COR-L47 (cell line): ENCODE data around the gene LARP4.
"Not testable (repeated sequence)": the region's sequence is repeated elsewhere in the genome, so short reads cannot be mapped to it uniquely, and the experiment has no call there.

Source experiments
- DNase-seq: peaks from one replicate; lab custom pipeline; 2025; lab: John Stamatoyannopoulos, UW

LARP4 gene

GRCh38 chr12:50401500-50402081 lies 906 bp downstream of the LARP4 start:
- no peak for DNase-seq

GRCh38 chr12:50402264-50403000 lies 1.7 kb downstream of the LARP4 start:
- no peak for DNase-seq

GRCh38 chr12:50403001-50403440 lies 2.3 kb downstream of the LARP4 start:
- no peak for DNase-seq

- no peak for DNase-seq
These were observed 3.6 kb downstream of the LARP4 start for GRCh38 chr12:50404307-50404706.

- no peak for DNase-seq
These were observed 10.5 kb downstream of the LARP4 start for GRCh38 chr12:50411051-50411660.

GRCh38 chr12:50415899-50416479 lies 15.3 kb downstream of the LARP4 start:
- no peak for DNase-seq

- DNase-seq = no peak
These were observed 18.6 kb downstream of the LARP4 start for GRCh38 chr12:50419112-50419909.

GRCh38 chr12:50422855-50423254 lies 22.2 kb downstream of the LARP4 start:
- not testable (repeated sequence) for DNase-seq

GRCh38 chr12:50423342-50423741 lies 22.7 kb downstream of the LARP4 start:
- not testable (repeated sequence) for DNase-seq

- no peak for DNase-seq
These were observed 25.0 kb downstream of the LARP4 start for GRCh38 chr12:50425589-50426258.

- DNase-seq = not testable (repeated sequence)
These were observed 31.0 kb downstream of the LARP4 start for GRCh38 chr12:50431656-50432055.

GRCh38 chr12:50440288-50440687 lies 39.6 kb downstream of the LARP4 start:
- no peak for DNase-seq

- no peak for DNase-seq
These were observed 41.1 kb downstream of the LARP4 start for GRCh38 chr12:50441763-50442162.

- DNase-seq = no peak
These were observed 41.7 kb downstream of the LARP4 start for GRCh38 chr12:50442178-50442908.

GRCh38 chr12:50449671-50450070 lies 49.0 kb downstream of the LARP4 start:
- DNase-seq = not testable (repeated sequence)

- DNase-seq = no peak
These were observed 52.1 kb downstream of the LARP4 start for GRCh38 chr12:50452795-50453194.

- DNase-seq = no peak
These were observed 53.2 kb downstream of the LARP4 start for GRCh38 chr12:50453872-50454271.

GRCh38 chr12:50458606-50459005 lies 57.9 kb downstream of the LARP4 start:
- no peak for DNase-seq

- no peak for DNase-seq
These were observed 66.8 kb downstream of the LARP4 start for GRCh38 chr12:50467439-50467838.

- DNase-seq = no peak
These were observed 76.7 kb downstream of the LARP4 start for GRCh38 chr12:50477241-50477832.
